ENCODE data around the gene TRAM2.

DNA sequence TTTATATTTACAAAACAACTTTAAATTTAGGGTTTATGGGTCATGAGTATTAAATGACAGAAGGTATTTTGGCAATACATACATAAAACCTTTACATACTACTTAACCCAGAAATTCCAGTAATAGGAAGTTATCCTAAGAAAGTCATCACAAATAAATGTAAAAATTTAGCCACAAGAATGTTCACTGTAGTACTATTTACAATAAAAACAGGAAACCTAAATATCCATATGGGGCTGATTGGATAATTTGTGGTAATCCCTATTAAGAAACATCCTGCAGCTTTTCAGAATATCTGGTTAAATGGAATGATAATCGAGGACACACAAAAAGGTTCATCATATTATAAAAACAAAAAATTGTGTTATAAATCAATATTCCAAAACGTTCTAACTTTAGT lies 44.4 kb downstream of the TRAM2 start:
- no peak for TF ChIP-seq POLR2A (IDR thresholded peaks at IDR 0.05; ENCODE audit: low read depth, low read length)
- TF ChIP-seq, protein P1, sequence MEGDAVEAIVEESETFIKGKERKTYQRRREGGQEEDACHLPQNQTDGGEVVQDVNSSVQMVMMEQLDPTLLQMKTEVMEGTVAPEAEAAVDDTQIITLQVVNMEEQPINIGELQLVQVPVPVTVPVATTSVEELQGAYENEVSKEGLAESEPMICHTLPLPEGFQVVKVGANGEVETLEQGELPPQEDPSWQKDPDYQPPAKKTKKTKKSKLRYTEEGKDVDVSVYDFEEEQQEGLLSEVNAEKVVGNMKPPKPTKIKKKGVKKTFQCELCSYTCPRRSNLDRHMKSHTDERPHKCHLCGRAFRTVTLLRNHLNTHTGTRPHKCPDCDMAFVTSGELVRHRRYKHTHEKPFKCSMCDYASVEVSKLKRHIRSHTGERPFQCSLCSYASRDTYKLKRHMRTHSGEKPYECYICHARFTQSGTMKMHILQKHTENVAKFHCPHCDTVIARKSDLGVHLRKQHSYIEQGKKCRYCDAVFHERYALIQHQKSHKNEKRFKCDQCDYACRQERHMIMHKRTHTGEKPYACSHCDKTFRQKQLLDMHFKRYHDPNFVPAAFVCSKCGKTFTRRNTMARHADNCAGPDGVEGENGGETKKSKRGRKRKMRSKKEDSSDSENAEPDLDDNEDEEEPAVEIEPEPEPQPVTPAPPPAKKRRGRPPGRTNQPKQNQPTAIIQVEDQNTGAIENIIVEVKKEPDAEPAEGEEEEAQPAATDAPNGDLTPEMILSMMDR (IDR thresholded peaks at IDR 0.05; ENCODE audit: extremely low read depth in 1 of 2, insufficient read depth in 1 of 2, low read depth in 1 of 2, low read length in 2 of 2), result no peak

Measured in endothelial cell of umbilical vein (primary cell).